Endothelial cell of umbilical vein (primary cell): ENCODE data around the gene NRG3. TPM values are rescaled to one million over a fixed set of nuclear protein-coding genes. Genes with fewer than 3 reads are reported as not detected.

ENCODE experiments used
- BruUV-seq: library from RNA; stranded (reverse); fragments of 400-500 nt; replicated peaks from 2 replicates; lab custom pipeline; 2021; lab: Mats Ljungman, UMichigan
- CTCF ChIA-PET: fragments of 300-600, 350-600 bp; sonication (Branson Sonifier 250); formaldehyde crosslinking; loops from one replicate; lab custom pipeline; 2021; ENCODE audit warnings: antibody characterized with exemption, inconsistent platforms; lab: Charles Lee
- POLR2A ChIA-PET: fragments of 300-600, 350-600 bp; sonication (Branson Sonifier 250); formaldehyde crosslinking; loops from one replicate; lab custom pipeline; 2021; ENCODE audit warnings: antibody characterized with exemption, inconsistent platforms; lab: Charles Lee
- DNase-seq: peaks from one replicate; pipeline ENCODE4 v3.0.0-alpha.2; 2011; ENCODE audit warnings: low read depth, low spot score
- FAIRE-seq: peaks from 2 replicates; lab custom pipeline; 2011; peaks lifted over from hg19 to GRCh38; lab: Jason Lieb, UNC
- H2AFZ ChIP-seq: 2 replicates; pipeline ENCODE4 v1.6.0; 2012; ENCODE audit warnings: low read depth, low read length, control low read depth, inconsistent platforms
- H3K27ac ChIP-seq: 2 replicates; pipeline ENCODE4 v1.5.1; 2011; ENCODE audit warnings: low read depth, mild to moderate bottlenecking, control low read depth, low read length, moderate library complexity; ENCODE audit not compliant: insufficient read depth
- H3K27me3 ChIP-seq, 2 experiments: 2 replicates each; pipeline versions ENCODE4 v1.6.0 to v1.6.1; 2011; ENCODE audit warnings: low read length in 2 of 2, mixed read lengths in 1 of 2; ENCODE audit not compliant: control insufficient read depth in 2 of 2, insufficient read depth in 2 of 2
- H3K36me3 ChIP-seq, 2 experiments: 2 replicates in 1 of 2; 3 replicates in 1 of 2; pipeline ENCODE4 v1.5.1; 2011; ENCODE audit warnings: low read length in 2 of 2, mild to moderate bottlenecking in 1 of 2, moderate library complexity in 1 of 2; ENCODE audit not compliant: control insufficient read depth in 2 of 2, insufficient read depth in 2 of 2; ENCODE audit errors: extremely low read depth in 1 of 2
- H3K4me1 ChIP-seq: 3 replicates; pipeline ENCODE4 v1.5.1; 2011; ENCODE audit warnings: mild to moderate bottlenecking, low read length; ENCODE audit not compliant: control insufficient read depth, insufficient read depth; ENCODE audit errors: extremely low read depth
- H3K4me2 ChIP-seq: 2 replicates; pipeline ENCODE4 v1.6.1; 2011; ENCODE audit warnings: low read length, control low read depth, mixed read lengths; ENCODE audit not compliant: insufficient read depth
- H3K4me3 ChIP-seq, 3 experiments: fragments of 200-600 bp in 1 of 3; sonication (generic), shearing (Covaris generic) in 1 of 3; replicated peaks in 1 of 3; 2 replicates each; pipeline ENCODE4 v1.5.1; 2011 to 2016; ENCODE audit warnings: control low read depth in 3 of 3, low read length in 3 of 3, mild to moderate bottlenecking in 2 of 3, inconsistent platforms in 1 of 3, low read depth in 1 of 3, moderate library complexity in 1 of 3; ENCODE audit not compliant: insufficient read depth in 1 of 3
- H3K79me2 ChIP-seq: 2 replicates; pipeline ENCODE4 v1.6.0; 2012; ENCODE audit warnings: low read length, inconsistent platforms; ENCODE audit not compliant: control insufficient read depth, insufficient read depth
- H3K9ac ChIP-seq: replicated peaks from 2 replicates; pipeline ENCODE3; 2011; ENCODE audit warnings: low read length, control low read depth; ENCODE audit not compliant: insufficient read depth; ENCODE audit errors: extremely low read depth
- H3K9me1 ChIP-seq: replicated peaks from 3 replicates; pipeline ENCODE4 v1.6.0; 2011; ENCODE audit warnings: mild to moderate bottlenecking, low read length; ENCODE audit not compliant: control insufficient read depth, insufficient read depth; ENCODE audit errors: extremely low read depth
- H3K9me3 ChIP-seq: replicated peaks from 2 replicates; pipeline ENCODE4 v1.5.1; 2012; ENCODE audit warnings: low read length, inconsistent platforms; ENCODE audit not compliant: control insufficient read depth, insufficient read depth
- H4K20me1 ChIP-seq: replicated peaks from 2 replicates; pipeline ENCODE3; 2011; ENCODE audit warnings: mild to moderate bottlenecking, low read length; ENCODE audit not compliant: control insufficient read depth, insufficient read depth; ENCODE audit errors: extremely low read depth
- CTCF ChIP-seq, 2 donors: IDR thresholded peaks; 1 replicate in 1 of 2; 2 replicates in 1 of 2; pipeline ENCODE4 v1.5.1; 2011; ENCODE audit warnings: low read length in 2 of 2, mild to moderate bottlenecking in 2 of 2, moderate library complexity in 2 of 2, control low read depth in 1 of 2, inconsistent platforms in 1 of 2, low read depth in 1 of 2; ENCODE audit not compliant: insufficient read depth in 1 of 2; ENCODE audit errors: extremely low read depth in 1 of 2
- FOS ChIP-seq: IDR thresholded peaks from 2 replicates; pipeline ENCODE4 v1.6.1; 2011; ENCODE audit warnings: mild to moderate bottlenecking, low read length, moderate library complexity, borderline replicate concordance; ENCODE audit not compliant: insufficient read depth
- GATA2 ChIP-seq: IDR thresholded peaks from 2 replicates; pipeline ENCODE4 v1.7.0; 2011; ENCODE audit warnings: low read depth, mild to moderate bottlenecking, moderate library complexity, mixed read lengths, low read length; ENCODE audit not compliant: insufficient read length, insufficient read depth
- JUN ChIP-seq: IDR thresholded peaks from 2 replicates; pipeline ENCODE4 v1.6.1; 2011; ENCODE audit warnings: borderline replicate concordance, low read depth; ENCODE audit not compliant: insufficient read length, insufficient read depth
- MAX ChIP-seq: IDR thresholded peaks from 2 replicates; pipeline ENCODE4 v1.6.1; 2011; ENCODE audit not compliant: insufficient read depth, insufficient read length
- MYC ChIP-seq: IDR thresholded peaks from one replicate; pipeline ENCODE4 v1.6.1; 2011; ENCODE audit warnings: mild to moderate bottlenecking, low read depth, low read length
- POLR2AphosphoS5 ChIP-seq: IDR thresholded peaks from 2 replicates; pipeline ENCODE4 v1.6.1; 2012; ENCODE audit warnings: low read depth, mild to moderate bottlenecking, control low read depth, low read length, moderate library complexity; ENCODE audit not compliant: insufficient read depth
- dilution Hi-C: fragments of 300-500 bp; cut with MboI; formaldehyde crosslinking; loops from one replicate; pipeline ENCODE4 v1.15.0; 2019; ENCODE audit warnings: low sequenced_read_pairs; ENCODE audit not compliant: extremely low pct_ligation_motif_present
- intact Hi-C: fragments of 100-400 bp; cut with micrococcal nuclease; formaldehyde crosslinking; loops from one replicate; pipeline ENCODE4 v1.10.0; 2022
- polyA plus RNA-seq, 4 experiments: library from polyadenylated mRNA; depleted of rRNA in 3 of 4; stranded (reverse) in 3 of 4; unstranded in 1 of 4; fragments of >200 nt; gene quantifications; 2 replicates each; pipeline versions ENCODE4 v1.2.1 to v1.2.3, GENCODE V29; 2011 to 2012; ENCODE audit warnings: missing spikeins in 1 of 4
- total RNA-seq: library from RNA; stranded (reverse); gene quantifications from 2 replicates; pipeline ENCODE4 v1.2.3, GENCODE V29; 2021

The NRG3 gene
- total and polyA plus RNA-seq, 2 donors (not counting 3 experiments of a cell fraction or from before 2014, with no cell fraction given): 1.9 to 3.9 TPM

GRCh38 chr10:82934429-82934828 lies 1059.4 kb downstream of the NRG3 start:
- Histone ChIP-seq H3K4me1 (no peaks in the 10 kb centered on the region), H3K27ac (no peak overlapping the region), H4K20me1 (no peaks in the 10 kb centered on the region), H3K9me1 (no peaks in the 10 kb centered on the region), H3K79me2 (no peaks in the 10 kb centered on the region), H3K9me3 (no peaks in the 10 kb centered on the region), H3K4me2 (no peak overlapping the region), H3K27me3 (no peaks in the 10 kb centered on the region), H2AFZ (no peak overlapping the region), H3K36me3 (no peaks in the 10 kb centered on the region), H3K9ac (no peak overlapping the region), H3K4me3 (no peak overlapping the region)
- DNase-seq (peak; percentile 19), FAIRE-seq (no peak)
- CTCF ChIA-PET: interaction anchor here (0.9 to 1.6 kb wide), 2 partner anchors 937 kb away, joined by 3 to 9 read pairs; no protein-coding TSS in a partner anchor
- intact Hi-C loops (loop anchor here (1.0 kb wide), 1 partner anchor 937 kb away; no protein-coding TSS in a partner anchor), dilution Hi-C loops (no loop called here)
- POLR2A ChIA-PET: no interaction called here
- BruUV-seq: no TSS peak
- TF ChIP-seq CTCF (IDR thresholded peaks at IDR 0.05; ENCODE audit: extremely low read depth in 1 of 2, insufficient read depth in 1 of 2, low read depth in 1 of 2, low read length in 2 of 2): peak; percentile 5 to 24
- TF ChIP-seq FOS: no peak
- no peak for TF ChIP-seq MAX
- no peak for TF ChIP-seq GATA2
- TF ChIP-seq MYC: no peak
- TF ChIP-seq POLR2AphosphoS5: no peak
- TF ChIP-seq JUN: no peak
